ENCODE measurements around the gene MLPH.

Gene MLPH, protein sequence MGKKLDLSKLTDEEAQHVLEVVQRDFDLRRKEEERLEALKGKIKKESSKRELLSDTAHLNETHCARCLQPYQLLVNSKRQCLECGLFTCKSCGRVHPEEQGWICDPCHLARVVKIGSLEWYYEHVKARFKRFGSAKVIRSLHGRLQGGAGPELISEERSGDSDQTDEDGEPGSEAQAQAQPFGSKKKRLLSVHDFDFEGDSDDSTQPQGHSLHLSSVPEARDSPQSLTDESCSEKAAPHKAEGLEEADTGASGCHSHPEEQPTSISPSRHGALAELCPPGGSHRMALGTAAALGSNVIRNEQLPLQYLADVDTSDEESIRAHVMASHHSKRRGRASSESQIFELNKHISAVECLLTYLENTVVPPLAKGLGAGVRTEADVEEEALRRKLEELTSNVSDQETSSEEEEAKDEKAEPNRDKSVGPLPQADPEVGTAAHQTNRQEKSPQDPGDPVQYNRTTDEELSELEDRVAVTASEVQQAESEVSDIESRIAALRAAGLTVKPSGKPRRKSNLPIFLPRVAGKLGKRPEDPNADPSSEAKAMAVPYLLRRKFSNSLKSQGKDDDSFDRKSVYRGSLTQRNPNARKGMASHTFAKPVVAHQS

DNA sequence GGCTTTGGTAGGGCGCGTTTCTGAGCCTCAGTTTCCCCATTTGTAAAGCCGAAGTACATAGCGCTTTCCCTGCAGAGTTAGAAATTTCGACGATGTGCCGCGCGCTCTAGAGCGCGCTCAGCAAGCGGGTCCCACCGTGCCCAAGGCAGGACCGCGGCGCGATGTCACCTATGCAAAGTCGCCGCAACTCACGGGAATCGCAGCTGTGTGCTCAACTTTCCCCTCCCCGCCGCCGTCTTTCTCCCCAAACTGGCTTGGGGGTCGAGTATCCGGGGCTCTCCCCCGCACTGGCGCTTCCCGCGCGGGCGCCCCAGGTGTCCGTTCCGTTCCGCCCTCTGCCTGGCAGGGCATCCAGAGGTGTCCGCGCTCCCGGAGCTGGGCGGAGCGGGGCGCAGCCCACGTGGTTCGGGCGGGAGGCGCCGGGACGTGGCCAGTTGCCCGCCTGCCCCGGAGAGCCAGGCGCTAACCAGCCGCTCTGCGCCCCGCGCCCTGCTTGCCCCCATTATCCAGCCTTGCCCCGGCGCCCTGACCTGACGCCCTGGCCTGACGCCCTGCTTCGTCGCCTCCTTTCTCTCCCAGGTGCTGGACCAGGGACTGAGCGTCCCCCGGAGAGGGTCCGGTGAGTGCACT, at the start of gene MLPH:
Gene MLPH (plus strand): TSS at position 433 of the 630 bp plus-strand sequence. CDS start 6,176 bp downstream, outside the sequence.
- peak; percentile 32 for DNase-seq

DNA sequence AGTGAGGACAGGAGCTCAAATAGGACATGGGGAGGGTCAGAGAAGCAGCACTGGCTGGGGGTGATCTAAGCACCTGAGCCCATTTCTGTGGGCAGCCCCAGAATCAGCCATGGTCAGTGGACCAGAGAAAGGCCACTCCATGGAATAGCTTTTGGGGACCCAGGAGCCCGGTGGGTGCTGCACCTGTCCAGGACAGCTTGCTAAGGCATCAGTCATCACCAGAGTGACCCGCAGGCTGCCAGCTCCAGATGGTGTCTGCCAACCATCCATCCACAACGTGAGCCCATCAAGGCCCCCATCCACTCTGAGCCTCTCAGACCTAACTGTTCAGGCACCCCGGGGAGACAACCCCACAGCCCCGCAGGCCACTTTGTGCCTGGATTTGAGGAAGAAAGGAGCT, 49.5 kb upstream of the MLPH start:
- DNase-seq = no peak

DNA sequence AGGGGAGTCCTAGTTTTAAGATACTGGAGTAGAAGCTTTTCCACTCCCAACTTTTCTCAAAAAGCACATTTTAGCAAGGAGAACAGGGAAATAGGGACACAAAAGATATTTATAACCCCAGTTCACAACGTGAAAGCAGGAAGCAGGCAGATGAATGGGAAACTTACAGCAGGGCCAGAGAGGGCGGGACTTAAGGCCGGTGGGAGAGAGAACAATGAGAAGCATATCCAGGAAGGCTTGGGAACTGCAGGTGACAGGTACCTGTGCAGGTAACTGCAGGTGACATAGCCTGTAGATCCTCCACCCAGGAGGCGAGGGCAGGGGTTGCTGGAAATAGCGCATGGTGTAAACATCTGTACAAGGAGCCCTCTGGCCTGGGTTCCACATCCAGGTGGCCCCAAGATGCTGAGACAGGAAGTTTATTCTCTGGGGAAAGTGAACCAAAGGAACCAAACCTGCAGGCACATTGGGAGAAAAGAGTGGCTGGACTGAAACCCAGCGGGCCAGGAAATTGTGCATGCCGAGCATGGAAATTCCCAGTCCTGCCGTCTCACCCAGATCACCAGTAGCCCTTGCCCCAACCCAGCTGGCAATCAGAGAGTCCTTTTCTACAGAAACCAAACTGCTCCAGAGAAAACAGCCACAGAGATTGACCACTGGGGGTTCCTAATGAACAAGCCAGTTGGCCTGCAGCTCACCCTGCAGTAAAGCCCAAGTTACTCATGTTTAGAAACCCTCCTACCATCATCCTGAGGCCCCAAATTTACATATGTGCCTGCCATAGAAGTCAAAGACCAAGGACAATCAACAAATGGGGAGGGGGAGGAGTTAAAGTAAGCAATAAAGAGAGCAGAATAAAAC, 48.7 kb upstream of the MLPH start:
- no peak for DNase-seq

DNA sequence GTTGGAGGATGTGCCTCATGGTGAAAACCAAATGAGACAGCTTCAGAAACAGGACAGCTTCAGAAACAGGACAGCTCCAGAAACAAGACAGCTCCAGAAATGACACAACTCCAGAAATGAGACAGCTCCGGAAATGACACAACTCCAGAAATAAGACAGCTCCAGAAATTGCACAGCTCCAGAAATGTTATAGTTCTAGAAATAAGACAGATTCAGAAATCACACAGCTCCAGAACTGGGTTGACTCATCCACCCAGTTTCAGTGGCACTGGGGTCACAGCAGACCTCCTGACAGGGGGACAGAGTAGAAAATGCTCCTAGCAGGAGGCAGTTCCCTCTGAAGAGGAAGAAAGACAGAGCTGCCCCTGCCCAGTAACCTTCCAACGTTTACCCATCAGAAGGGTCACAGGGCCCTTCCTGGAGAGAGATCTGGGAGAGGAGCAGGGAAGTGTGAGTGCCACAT, 46.2 kb upstream of the MLPH start:
- no peak for DNase-seq

DNA sequence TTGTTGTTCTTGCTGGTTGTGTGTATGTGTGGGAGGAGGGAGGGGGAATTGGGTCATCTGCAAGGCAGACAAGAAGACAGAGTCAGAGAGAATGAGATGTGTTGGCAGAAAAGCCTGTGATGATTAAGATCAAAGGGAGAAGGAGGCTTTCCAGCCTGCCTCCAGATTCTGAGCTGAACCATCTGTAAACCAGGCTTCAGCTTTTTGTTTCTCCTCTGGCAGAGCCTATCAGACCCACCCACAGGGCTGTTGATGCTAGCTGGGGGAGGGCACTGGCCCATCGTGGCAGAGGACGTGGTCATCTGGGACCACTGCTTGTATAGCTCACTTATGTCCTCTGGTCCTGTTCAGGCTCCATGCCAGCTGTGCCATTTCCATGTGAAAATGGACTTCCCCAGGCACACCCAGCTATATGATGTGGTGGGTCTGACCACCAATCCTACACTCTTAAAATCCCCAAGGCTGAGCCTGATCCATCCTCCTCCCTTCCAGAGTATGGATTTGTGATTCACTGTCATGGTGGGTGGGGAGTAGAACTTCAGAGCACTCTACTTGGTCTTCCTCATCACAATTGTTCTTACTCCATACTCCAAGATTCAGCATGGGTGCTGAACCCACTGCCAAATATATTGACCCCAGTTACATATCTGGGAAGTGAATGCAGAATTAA, 45.3 kb upstream of the MLPH start:
- no peak for DNase-seq

DNA sequence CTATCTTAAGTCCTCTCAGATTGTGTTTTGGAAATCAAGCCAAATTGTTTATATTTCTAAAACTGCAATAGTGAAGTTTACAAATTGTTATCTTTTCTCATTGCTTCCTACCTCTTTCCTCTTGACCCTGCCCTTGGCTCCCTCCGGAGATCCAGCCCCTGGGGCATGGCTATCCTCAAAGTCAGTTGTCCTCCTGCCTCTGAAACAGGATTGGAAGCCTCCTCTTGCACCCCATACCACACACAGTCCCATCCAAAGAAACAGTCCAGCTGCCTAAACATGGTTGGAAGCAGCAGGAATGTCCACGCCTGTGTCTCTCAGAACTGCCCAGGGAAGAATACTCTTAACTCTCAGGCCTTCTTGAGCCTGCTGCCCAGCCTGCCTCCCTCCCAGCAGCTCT, 43.0 kb upstream of the MLPH start:
- no peak for DNase-seq

DNA sequence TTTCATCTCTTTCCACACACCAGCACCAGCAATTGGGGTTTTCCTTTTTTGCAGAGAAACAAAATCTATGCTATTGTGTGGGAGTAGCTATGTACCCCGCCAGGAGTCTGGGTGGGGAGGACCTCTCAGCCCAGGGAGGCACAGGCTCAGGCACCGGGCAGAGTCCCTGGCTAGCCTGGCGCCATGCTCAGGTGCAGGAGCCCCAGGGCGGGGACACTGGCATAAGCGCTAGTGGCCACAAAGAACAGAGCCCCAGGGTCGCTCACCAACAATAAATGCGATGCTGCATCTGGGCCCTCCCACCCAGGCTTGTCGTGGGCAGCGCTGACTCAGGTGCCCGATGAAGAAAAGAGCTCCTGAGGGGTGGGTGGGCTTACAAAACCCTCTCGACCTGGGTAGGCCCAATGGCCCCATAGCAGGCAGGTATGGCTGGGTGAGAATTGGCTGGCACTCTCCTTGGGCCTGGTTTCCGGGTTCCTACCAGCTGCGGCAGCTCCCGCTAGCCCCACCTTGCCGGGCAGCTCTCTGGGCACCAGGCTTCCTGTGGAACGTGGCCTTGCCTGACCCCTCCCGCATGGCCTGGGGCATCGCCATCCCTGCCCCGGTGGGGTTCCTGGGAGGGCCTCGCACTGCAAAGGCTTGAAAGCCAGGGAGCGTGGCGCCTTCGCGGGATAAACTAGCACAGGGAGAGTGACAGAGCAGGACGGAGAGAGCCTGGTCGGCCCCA, 41.3 kb upstream of the MLPH start:
- no peak for DNase-seq

DNA sequence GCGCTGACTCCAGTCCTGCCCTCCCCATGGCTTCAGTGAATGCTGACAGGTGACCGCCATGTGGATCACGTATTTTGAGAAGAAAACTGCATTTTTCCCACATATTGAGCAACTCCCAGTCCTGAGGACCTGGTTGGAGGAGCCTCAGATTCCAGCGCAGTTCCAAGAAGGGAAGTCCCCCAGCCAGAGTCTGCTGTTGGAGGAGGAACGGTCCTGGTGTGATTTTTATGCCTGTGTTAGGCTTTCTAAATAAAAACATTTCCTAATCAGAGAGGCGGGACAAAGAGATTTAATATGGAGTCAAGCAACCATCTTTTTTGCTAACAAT, 40.7 kb upstream of the MLPH start:
- no peak for DNase-seq

DNA sequence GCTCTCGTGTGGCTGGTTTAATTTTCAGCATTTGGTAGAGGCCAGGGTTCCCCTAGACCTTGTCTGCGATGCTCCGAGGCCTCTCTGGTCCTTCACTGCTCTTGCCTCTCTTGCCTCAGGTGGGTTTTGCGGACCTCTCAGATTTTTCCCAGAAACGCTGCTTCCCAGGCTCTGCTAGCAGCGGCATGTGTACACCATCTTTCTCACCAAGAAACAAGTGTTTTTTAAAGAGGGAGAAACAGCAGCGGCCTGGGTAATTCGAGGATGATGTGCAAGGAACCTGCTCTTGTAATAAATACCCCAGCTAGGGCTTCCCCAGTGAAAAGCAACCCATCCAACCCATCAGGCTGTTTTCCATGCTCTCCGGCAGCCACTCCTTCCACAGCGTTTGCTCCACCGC, 39.6 kb upstream of the MLPH start:
- DNase-seq = no peak

DNA sequence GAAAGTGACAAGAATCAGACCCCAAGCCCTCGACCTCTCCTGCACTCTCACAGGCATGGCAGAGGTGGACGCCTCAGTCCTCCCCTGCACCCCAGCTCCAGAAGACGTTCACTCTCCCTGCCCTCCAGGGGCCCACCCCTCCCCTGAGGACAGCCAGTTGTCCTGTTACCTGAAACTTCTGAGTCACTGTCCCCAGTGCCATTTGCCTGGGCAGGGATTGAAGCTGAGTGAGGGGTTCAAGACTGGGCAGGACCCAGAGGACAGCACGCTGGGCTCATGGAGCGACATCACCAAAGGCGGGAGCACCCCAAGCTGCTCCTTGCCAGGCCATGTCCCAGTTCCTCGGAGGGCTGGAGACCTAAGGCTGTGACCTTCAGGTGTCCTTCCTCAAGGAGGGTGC, 38.9 kb upstream of the MLPH start:
- no peak for DNase-seq

DNA sequence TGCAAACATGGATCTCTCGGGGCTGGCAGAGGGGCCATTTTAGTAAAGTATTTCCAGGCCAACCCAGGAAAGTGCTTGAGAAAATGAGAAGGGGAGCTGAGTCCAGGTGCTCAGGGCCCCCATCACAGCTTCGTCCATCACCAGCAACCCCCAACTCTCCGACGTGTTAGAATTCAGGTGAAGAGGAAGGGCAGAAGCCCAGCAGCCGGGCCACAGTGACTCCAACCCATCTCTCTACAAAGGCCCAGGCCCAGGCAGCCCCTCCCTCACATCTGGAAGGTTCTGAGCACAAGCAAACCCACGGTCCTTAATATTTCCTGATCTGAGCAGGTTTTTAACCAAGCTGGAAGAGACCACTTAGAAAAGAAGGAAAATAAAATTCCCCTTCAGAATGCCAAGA, 38.4 kb upstream of the MLPH start:
- DNase-seq = no peak

DNA sequence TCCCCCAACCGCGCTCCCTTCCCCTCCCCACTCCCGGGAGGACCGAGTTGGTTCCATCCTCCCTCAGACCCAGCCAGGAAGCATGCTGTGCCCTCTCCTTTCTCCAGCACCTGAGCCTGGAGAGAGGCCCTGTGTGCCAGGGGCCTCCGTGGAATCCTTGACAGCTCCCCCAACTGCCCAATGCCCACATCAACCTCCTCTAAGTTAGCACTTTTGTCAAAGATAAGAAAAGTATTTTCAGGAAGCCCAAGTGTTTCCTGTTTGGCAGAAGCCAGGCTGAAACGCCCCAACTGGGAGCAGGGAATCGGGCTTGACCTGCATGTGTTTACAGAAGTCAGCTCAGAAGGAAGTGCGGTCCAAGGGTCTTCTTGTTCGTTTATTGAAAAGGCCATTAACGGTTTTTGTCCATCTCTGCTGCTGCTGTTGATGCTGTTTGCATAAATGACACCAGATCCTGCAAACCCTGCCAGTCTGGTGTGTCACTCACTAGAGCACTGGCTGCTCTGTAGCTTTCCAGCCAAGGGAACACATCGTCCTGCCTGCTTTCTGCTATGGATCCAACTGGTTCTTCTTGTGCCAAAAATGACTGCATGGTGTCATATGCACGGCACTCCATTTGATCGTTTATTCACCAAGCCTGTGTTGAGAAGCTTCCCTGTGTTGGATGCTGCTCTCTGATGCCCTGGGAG, 37.7 kb upstream of the MLPH start:
- DNase-seq = peak; percentile 54

DNA sequence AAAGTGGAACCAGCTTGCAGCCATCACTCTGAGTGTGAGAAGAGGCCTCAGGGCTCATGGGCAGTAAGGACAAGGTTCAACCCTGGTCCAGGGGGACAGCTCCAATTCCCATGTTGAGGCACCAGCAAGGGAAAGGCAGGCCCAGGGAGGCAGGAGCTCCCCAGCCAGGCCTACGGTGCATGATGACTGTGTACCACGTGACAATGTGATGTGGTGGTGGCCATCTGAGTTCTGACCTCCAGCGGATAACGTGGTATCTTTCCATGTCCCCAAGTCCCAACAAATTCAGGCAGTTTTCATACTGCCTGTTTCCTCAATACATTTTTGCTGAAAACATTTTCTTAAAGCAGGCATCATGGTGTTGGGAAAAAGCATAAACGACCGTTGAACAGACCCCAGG, 36.9 kb upstream of the MLPH start:
- no peak for DNase-seq

DNA sequence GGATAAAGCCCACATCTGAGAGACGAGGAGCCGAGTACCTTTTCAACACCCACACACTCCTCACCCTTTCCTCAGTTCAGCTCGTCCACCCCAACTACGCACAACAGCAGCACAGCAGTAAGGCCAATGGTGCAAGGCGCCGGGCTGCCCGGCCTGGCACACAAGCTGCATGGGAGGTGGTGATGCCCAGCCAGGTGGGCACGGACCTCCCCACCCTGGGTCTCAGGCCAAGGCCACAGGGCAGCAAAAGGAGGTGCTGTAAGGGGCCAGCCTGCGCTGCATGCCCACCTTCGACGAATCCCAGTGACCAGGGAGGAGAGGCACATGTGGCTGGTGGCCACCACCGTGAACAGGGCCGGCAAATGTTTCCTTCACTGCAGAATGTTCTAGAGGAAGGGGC, 36.5 kb upstream of the MLPH start:
- no peak for DNase-seq

DNA sequence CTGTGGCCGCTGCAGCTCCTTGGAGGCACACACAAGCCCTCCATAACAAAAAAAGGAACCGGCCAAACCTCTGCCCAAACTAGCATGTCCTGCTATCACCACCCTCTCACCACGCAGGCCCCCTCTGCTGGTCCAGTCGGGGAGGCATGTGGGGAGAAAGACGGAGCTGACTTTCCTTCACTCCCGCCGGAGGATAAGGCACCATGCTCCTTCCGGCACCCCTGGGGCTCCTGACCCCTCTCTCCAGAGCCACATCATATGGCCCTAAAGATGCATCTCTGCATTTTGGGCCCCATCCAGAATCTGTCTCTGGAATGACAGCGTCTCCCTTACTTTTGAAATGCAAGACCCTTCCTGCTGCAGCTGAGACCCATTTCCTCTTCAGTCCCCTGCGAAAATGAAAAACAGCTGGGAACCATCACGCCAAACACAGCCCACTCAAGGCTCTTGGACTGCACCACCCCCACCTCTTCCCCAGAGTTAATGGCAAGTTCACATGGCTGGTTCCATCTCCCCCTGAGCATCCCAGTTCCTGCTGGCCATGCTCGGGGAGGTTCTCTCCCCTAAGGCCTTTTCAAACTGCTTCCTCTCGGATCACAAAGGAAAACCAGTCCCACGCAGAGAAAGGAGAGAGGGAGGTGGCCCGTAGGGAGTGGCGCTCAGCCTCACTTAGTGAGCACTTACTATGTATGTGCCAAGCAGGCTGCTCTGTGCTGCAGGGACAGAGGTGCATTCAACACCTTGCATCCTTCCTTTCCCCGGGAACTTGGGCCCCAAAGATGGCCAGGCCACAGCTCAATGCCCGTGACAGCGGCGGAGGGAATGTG, 35.2 kb upstream of the MLPH start:
- peak; percentile 65 for DNase-seq

DNA sequence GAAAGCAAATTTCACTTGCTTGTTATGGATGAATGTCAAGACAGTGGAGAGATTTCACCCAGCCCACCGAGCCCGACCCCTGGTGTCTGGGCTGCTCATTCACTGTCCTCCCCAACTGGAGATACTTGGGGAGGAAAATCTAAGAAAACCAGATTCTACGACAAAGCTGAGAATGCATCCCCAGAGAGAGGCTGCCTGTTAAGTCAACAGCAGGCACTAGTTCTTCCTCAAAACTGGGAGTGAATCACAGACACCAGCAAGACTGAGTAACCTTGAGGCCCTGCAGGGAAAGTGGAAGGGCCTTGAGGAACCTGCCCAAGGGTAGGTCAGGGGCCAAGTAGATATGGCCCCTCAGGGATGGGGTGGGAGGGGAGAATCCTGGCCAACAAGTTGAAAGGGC, 34.2 kb upstream of the MLPH start:
- no peak for DNase-seq

DNA sequence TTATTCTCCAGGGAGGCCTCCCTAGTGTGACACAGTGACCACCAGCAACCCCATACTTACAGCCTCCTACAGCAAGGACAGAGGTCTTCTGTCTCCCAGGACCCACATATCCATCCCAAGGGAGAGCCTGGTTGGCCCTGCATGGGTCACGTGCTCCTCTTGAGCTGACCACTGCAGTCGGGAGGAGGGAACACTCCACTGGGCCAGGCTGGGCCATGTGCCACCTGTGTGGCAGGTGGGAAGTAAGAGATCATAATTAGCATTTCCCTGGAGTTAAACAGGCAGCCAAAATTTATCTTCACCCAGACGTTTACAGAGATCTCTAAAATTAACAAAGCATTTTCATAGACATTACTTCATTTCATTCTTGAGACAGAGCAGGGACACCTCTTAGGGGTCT, 33.4 kb upstream of the MLPH start:
- DNase-seq = no peak

DNA sequence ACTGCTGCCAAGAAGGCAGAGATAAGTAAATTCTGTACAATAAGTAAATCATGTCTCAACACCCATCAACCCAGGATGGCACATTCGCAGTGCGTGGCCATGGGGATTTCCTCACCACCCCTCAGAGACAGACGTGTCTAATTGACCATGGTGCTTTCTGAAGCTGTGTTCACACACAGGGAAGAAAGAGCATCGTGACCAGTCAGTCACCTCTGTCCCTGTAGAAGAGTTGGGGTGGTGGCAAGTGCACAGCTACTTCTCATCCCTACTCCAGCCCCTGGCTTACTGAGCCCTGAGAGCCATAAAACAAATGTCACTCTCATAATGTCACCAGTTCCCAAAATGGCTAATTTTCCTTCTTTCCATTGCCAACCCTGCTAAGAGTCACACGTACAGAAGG, 31.3 kb upstream of the MLPH start:
- DNase-seq = no peak

DNA sequence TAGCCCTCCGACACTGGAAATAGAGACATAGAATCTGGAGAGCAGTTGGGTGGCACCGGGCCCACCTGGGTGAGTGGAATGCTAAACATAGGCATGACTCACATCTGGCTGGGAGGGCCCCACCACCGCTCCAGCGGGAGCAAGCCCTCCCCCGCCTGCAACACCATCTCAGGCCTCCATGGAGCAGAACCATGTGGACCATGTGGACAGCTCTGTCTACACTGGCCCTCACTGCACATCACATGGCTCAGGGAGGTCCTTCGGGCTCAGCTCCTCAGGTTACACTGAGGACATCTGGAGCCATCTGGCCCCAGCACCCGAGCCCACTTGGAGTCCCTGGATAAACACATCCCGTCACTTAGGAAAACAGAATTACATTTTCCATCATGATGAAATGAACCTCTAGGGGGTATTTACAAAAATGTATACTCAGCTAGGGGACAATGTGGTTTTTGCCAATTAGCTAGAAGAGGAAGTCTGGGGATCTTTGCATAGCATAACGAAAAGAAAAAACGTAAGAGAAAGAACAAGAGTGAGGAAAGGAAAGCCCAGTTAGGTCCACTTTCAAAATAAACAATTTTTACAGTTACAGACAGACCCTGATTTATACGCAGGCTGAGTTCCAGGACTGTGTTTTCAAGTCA, 30.7 kb upstream of the MLPH start:
- peak; percentile 68 for DNase-seq

DNA sequence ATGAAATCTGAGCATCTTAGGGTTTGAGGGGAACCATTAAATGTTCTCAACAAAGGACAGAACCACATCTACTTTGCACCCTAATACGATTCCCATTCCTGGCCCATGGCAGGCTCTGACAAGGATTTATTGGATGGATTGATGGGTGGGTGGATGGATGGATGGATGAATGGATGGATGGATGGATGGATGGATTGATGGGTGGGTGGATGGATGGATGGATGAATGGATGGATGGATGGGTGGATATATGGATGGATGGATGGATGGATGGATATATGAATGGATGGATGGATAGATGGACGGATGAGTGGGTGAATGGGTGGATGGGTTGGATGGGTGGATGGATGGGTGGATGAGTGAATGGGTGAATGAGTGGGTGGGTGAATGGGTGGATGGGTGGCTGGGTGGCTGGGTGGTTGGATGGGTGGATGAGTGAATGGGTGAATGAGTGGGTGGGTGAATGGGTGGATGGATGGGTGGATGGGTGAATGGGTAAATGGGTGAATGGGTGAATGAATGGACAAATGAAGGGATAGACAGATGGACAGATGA, 29.6 kb upstream of the MLPH start:
- DNase-seq = no peak

Data from right hindlimb (tissue), 1 donor.